Lung microvascular endothelial cell (primary cell): Measurements from ENCODE around the gene ALDH3A1. TPM values are rescaled to one million over a fixed set of nuclear protein-coding genes. Genes with fewer than 3 reads are reported as not detected.

Source experiments
- DNase-seq, 2 donors: peaks; one replicate each; pipeline versions ENCODE4 v3.0.0 to v3.0.0-alpha.2; 2010; ENCODE audit warnings: low read depth in 2 of 2
- total RNA-seq: library from RNA; depleted of rRNA; stranded (reverse); fragments of >200 nt; gene quantifications from 2 replicates; pipeline ENCODE4 v1.2.1, GENCODE V29; 2014

Gene ALDH3A1
- total RNA-seq, 1 donor from 2014 or later: 0.20 TPM

DNA sequence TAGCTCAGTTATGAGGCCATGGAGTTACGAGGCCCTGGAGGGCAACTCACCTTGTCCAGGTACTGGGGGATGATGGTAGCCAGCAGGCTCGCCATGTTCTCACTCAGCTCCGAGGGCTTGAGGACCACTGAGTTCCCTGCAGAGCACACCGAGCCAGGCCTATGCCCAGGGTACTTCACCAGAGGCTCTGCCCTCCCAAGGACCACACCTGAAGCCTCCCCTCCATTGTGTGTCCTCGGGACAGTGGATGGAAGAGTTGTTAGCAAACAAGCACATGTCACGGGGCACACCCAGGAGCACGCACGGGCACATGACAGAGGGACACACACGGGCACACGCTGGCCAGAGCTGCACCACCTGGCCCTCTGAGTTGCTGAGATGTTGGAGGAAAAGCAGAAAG is 5.6 kb downstream of the ALDH3A1 start:
- DNase-seq: no peak

DNA sequence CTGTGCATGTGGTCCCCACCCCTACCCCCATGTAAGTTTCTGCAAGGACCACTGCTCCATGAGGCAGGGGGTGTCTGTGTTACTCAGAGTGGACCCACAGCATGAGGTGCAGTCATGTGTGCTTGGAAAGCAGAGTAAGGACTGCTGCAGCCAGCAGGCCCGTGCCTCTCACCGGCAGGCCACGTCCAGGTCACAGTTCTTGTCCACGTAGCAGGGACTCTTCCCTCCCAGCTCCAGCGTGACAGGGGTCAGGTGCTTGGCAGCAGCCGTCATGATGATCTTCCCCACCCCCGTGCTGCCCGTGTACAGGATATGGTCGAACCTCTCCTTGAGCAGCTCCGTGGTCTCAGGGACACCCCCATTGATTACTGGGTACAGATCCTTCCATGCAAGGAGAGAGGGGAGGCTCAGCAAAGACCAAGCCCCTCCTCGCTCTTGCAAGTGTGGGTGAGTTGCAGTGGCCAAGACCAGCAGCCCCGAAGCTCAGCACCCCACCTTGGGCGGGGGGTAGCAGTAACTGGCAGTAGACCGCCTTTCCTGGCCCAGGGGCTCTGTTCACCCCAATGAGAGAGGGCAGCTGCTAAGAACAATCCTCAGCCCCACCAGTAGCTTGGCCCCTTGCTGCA is 6.2 kb downstream of the ALDH3A1 start:
- DNase-seq: no peak

DNA sequence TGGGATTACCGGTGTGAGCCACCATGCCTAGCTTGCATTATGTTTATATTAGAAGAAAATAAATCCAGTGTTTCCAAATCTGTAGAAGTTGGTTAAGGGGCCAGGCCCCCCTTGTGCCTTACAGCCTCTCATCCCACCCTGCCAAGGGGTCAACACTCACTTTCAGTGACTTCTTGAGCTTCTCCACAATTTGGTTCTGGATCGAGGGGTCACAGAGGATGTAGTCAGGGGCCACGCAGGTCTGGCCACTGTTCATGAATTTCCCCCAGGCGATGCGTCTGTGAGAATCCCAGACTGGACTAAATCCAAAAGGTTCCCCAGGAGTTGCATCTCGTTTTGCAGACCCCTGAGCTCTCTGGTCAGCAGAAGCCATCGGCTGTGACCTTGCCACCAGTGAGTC is 7.2 kb downstream of the ALDH3A1 start:
- DNase-seq: no peak

DNA sequence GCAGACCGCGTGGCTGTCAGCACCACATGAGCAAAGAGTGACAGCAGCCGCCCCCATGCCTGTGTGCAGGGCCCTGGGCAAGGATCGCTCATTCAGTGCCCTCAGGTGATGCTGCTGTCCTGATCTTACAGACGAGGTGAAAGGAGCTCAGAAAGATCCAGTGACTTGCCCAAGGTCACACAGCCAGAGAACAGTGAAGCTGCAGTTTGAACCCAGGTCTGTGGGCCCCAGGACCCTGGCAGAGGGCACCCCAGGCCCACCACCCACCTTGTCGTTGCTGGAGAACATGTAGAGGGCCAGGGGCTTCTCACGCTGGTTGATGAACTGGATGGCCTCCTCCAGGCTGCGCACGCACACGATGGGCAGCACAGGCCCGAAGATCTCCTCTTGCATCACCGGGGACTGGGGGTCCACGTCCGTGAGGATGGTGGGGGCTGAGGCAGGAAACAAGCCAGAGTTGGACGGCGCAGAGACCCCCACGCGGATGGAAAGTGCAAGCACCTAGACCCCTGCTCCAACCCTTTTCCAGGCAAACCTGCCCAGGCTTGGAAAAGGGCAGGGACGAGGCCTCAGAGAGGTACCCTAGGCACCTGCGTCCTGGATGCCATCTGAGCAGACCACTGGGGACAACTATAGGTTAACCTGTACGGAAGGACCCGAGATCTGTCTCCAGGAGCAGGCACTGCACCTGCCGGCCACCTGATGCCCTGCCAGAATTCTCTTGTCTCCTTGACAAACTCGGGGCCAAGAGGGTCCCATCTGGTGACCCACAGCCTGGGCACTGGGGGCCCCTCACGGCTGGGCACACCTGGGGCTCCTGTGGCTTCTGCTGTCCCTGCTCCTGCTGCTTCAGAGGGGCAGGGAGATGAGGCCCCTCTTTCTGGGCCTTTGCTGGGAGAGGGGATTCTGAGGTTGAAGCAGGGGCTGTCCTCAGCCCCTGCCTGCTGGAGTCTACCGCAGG is 8.6 kb downstream of the ALDH3A1 start:
- DNase-seq: no peak

DNA sequence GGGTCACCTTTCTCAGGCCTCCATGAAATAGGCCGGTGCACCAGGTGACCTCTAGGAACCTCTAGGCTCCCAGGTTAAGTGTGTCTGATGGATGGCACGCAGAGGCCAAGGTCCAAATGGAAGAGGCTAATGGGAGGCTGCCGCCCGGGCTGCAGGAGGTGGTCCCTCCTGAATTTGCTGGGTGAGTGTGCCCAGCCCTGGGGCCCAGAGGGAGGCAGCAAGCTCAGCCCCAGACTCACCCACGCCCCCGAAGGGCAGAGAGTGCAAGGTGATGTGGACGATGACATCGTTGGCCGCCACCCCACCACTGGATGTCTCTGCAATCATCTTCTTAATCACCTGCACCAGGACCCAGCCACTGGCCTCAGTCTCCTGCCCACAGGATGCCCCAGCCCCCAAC is 9.3 kb downstream of the ALDH3A1 start:
- DNase-seq: no peak

DNA sequence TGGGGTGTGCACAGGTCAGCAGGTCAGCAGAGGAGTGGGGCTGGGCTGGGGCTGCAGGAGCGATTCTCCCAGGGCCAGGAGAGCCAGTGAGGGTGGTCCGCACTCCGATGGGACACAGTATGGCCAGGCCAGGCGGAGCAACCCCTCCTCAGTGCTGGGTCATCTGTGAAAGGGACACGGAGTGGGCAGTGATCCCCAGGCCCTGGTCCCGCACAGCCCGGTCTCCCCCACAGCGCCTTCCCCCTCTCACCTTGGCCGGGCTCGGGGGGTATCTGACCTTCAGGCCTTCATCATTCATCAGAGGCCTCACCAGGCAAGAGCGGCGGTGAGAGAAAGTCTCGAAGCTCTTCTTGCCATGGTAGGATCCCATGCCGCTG is 10.0 kb downstream of the ALDH3A1 start:
- DNase-seq: no peak

DNA sequence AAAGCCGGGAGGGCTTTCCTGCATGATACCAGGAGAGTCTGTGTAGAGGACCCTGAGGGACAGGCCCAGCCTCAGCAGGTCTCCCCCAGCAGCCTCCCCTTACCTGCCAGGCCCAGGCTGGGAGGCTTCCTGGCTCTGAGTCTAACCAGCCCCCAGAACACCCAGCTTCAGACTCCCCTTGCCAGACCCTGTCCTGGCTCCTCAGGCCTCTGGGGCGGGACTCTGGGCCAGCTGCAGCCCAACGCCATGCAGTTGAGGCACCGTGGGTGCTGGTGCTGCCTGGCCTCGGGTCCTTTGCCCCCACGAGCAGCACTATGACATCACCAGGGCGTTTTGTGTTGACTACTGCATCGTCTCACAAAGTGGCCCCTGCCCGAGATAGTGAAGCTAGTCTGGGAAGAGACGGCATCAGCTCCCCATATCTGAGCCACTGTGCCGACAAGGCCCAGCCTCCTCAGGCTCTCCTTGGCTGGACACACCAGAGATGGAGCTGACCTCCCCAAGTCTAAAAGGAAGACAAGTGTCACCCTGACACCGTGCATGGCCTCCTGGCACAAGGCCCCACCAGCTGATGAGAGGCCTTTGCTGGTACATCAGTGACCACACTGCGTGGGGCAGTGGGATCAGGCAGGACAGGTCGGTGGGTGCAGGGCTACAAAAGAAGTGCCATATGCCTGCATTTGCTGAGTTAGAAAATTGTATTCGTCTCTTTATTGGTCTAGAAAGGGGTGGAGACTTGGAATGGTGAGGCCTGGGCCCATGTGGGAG is 10.6 kb downstream of the ALDH3A1 start:
- no peak for DNase-seq

DNA sequence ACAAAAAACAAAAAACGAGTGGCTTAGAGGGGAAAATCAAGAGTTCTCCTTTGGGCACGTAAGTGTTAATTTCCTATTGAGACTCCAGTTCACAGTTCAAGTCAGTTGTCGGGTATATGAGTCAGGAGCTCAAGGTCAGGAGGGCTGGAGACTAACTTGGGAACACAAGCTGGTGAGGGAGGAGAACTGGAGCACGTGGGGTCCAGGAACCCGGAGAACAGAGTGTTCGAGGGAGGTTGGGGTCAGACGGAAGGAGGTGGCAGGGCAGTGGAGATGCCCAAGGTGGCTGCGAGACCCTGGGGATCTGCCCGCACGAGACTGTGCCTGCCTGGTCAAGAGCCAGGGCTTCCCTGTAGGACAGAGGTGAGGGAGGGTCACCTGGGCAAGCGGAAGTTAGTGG is 12.0 kb downstream of the ALDH3A1 start:
- DNase-seq: no peak

DNA sequence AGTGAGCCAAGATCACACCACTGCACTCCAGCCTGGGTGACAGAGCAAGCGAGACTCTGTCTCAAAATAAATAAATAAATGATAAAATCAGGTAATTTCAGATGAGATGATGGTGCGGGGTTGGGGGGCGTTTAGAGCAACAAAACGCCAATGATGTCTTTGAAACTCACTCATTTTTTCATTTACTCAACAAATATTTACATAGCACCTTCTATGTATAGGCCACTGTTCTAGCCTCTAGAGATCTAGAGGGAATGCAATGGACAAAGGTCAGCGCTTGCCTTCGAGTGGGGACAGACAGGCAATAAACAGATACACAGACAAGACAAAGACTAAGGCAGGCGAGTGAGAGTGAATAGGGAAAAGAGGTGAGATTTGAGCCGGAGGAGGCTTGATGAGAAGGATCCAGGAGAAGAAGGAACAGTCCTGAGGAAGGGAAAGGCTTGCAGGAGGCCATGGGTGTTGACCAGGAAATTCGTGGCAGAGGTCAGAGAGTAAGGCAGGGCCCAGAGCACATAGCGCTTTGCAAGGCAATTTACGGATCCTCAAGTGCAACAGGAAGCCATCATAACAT is 14.1 kb downstream of the ALDH3A1 start:
- DNase-seq: no peak

DNA sequence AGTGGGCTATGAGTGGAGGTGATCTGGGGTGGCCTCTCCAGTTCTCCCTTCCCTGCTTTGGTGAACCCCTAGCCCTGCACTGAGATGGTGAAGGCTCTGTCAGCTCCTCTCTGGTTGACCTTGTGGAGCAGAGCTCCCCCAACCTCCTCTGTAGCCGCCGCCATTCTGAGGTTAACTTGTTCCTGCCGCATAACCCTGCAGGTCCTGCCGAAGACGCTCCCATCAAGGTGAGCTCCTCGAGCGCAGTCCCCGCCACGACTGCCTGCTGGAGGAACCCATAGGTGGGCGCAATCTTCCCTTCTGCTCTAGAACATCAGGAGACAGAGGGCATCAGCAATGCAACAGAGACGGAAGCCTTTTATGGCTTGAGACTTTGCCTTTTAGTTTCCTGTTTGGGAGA is 16.5 kb downstream of the ALDH3A1 start:
- no peak for DNase-seq

DNA sequence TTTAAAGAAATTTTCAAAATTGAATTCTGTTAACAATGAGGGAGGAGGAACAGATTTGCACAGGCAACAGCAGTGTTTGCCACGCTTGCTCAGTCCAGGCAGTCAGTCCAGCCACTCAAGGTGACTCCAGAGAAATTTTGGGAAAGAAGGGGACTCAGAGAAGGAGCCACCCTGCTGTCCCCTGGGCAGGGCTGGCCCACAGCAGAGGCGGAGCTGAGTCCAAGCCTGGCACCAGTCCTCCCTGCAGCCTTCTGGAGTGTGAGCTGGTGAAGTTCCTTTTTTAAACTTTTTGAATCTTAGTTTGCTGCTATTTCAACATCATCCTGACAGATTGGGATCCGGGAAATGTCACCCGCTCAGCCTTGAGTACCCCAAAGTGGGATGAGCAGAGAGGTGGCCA is 17.3 kb downstream of the ALDH3A1 start:
- DNase-seq: no peak

DNA sequence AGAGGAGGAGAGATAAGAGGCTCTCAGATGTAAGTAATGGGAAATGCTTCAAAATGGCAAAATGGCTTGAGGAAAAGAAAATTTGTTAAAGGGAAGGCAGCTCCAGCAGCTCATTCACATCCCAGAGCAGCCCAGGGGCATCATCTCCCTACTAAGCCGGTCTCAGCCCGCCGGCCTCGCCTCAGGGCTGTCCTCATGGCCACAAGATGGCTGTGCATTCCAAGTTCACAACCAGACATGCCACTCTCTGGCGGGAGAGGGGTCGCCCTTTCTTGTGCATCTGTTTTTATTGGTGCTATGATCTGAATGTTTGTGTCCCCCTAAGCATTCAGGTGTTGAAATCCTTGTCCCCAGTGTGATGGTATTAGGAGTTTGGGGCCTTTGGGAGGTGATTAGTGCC is 18.2 kb downstream of the ALDH3A1 start:
- DNase-seq: no peak

DNA sequence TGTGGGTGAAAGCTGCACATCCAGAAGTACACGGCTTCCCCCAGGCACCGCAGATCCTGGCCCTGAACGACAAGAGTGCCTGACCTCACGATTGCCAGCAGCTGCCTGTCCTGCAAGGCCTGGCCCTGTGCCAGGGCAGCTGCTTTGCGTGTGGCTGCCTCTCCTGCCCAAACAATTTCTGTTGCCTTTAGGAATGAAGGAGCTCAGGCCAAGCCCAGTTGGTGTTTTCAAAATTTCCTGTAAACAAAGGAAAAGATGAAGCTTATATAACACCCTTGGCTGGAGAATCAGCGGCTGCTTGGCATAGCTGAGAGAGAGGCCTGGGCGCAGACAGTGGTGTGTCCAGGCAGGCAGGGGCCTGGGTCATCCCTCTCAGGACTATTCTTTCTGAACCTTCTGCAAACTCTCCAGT is 20.0 kb downstream of the ALDH3A1 start:
- peak; percentile 73 to 87 for DNase-seq

DNA sequence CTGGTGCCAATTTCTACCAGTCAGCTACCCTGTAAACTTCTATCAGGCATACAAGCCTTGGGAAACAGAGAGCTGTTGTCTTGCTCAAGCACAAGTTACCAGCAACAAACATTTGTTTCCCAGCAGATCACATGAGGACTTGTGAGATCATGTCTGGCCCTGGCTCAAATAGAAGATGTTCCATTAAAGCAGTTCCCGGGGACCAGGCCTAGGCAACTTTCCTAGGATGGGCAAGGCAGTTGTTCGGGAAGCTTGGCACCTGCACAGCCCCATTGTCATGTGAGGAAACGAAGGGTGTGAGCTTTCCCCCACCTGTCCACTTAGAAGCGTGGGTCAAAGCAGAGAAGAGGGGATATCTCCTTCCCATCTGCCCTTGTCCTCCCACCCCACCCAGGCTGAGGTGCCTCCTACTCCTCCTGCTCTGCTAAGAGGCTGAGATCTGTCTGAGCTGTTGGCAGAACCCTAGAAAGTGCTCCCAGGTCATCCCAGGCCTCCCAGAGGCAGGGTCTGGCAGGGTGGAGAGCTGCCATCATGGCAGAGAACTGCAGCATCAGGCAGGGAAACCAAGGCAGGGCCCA is 20.5 kb downstream of the ALDH3A1 start:
- peak; percentile 79 to 86 for DNase-seq

DNA sequence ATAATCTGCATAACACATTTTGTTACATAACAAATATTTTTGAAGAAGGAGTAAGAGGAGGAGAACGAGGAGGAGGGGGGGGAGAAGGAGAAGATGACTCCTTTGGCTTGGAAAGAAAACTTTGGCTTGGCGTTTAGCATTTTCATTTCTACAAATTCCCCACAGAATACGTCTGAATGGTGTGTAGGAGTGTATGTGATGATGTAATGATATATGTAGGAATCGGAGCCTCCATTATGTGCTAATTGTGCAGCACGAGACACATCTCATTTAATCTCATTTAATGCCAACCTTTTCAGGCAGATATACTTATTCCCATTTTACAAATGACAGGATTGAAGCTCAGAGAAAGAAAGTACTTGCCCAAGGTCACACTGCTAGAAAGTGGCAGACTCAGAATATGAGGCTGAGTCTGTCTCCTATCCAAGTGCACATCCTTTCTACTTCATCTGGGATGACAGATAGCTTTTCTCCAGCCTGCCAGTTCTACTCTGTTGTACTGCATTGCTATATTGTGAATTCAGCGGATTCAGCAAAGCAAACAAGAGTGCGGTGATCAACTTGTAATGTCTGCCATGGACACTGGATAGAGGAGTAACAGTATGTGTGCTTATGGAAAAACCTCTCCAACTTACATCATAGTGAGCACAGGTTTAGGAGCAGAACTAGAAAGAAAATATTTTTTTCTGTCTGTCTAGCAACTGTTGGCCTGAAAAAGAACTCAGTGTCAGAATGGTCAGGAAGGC is 21.3 kb downstream of the ALDH3A1 start:
- peak in 1 of 2 donors; percentile 43 for DNase-seq

DNA sequence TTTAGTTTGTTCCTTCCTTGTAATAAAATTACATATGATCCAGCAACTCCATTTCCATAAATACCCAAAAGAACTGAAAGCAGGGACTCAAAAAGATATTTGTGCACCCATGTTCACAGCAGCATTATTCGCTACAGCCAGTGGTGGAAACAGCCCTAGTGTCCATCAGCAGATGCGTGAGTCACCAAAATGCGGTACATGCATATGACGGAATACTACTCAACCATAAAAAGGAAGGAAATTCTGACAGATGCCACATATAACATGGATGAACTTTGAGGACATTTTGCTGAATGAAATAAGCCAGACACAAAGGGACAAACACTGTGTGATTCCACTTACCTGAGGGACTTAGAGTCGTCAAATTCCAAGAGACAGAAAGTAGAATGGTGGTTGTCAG is 22.6 kb downstream of the ALDH3A1 start:
- DNase-seq: no peak

DNA sequence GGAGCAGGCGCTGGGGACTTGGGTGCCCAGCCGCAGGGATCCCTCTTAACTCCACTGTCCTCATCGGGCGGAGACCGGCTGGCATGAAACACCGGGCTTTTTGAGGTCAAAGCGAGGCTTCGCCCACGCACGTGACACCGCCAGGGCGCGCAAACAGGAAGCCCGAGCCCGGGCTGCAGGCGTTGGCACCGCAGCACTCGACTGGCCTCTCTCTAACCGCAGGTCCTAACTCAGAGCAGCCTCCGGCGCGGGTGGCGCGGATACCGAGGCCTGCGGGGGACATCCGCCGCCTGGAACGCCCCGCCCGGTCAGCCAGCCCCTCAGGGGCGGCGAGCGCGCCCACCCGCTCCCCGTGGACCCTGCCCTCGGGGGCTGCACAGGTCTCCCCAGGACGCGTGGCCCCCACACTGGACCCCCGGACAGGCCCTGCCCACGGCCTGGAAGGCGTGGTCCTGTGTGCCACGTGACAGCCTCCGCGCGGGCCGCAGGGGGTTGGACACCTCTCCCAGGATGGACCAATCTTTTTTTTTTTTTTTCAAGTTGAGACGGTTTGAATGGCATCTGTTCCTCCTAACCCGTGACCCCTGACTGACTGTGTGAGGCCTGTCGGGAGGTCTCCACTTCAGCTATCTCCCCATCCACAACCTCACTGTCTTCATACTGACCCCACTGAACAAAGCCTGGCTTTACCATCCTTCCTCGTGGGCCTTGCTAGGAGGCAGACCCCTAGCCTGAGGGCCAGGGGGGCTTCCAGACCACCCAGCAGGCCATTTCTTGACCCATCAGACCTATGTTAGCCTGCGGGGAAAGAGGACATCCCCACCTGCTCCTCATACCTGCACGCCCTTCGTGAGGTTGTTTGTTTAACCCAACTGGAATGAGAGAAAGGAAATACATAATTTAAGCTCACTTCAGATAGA is 23.3 kb downstream of the ALDH3A1 start:
- DNase-seq: peak; percentile 22 to 38

DNA sequence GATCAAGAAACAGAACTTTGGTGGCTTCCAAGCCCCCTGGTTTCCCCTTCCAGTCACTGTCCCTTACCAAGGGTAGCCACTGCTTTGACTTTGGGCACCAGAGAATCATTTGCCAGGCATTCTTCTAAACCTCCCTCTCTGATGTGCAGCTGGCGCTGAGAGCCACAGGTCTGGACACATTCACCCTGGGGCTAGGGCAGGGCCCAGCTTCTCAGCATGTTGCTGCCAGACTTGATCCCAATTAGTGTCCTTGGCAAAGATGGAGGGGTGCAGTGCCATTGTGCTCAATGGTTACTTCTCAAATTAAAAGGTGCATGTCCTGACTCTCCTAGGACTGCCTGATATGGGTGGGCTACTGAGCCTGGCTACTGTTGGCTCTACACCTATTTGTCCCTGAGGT is 24.1 kb downstream of the ALDH3A1 start:
- no peak for DNase-seq

DNA sequence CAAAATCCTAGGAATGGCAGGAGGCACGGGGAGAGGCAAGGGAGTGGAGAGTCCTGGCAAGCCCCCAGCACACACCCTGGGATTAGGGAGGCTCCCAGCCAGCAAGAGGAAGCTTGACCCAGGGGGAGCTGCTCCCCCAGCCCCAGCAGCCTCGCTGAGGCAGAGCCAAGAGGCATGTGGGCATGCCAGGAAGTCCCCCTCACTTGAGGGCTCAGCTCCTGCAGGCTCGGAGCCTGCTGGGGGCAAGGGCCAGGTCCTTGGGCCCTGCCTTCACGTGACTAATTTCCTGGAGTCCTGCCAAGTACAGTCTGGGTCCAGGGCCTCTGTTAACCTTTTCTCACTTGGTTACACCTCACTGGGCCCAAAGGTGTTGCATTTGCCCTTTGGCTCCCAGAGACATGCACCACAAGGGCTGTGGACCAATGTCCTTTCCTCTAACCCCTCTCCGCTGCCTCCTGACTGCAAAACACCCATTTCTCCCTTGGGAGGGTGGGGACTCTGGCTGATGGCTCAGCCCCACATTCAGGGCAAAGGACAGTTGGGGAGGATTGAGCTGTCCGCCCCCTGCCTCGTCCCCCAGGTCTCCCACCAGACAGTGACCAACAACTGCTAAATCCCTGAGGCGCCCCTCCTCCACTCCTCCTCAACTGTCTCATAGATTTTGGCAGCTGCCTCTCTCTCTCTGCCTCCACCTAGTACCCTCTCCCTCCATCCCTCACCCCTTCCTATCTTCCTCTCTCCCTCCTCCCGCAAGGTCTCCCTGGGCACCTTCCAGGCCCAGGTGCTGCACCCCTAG is 27.3 kb downstream of the ALDH3A1 start:
- no peak for DNase-seq
